Subcutaneous abdominal adipose tissue (tissue), 5 donors: Measurements from ENCODE around the gene TCL1B.
"Not testable (repeated sequence)": the region's sequence is repeated elsewhere in the genome, so short reads cannot be mapped to it uniquely, and the experiment has no call there.

Experiments used
- H3K27ac ChIP-seq: one replicate; pipeline ENCODE4 v1.7.0; 2013; ENCODE audit warnings: low read depth, mild to moderate bottlenecking, inconsistent platforms, low read length, moderate library complexity
- H3K27me3 ChIP-seq, 5 donors: one replicate each; pipeline ENCODE4 v1.7.0; 2013; ENCODE audit warnings: low read length in 5 of 5, inconsistent platforms in 1 of 5; ENCODE audit not compliant: control insufficient read depth in 5 of 5, insufficient read depth in 4 of 5
- H3K36me3 ChIP-seq, 5 donors: one replicate each; pipeline ENCODE4 v1.7.0; 2013; ENCODE audit warnings: low read length in 5 of 5; ENCODE audit not compliant: control insufficient read depth in 5 of 5, insufficient read depth in 5 of 5
- H3K4me1 ChIP-seq, 5 donors: one replicate each; pipeline ENCODE4 v1.7.0; 2013; ENCODE audit warnings: low read length in 5 of 5, mild to moderate bottlenecking in 3 of 5, moderate library complexity in 1 of 5; ENCODE audit not compliant: control insufficient read depth in 5 of 5, insufficient read depth in 5 of 5
- H3K4me3 ChIP-seq, 5 donors: one replicate each; pipeline ENCODE4 v1.7.0; 2013; ENCODE audit warnings: low read length in 5 of 5, low read depth in 1 of 5
- H3K9ac ChIP-seq, 5 donors: one replicate each; pipeline ENCODE4 v1.7.0; 2013; ENCODE audit warnings: low read length in 5 of 5, mild to moderate bottlenecking in 4 of 5, moderate library complexity in 3 of 5
- H3K9me3 ChIP-seq, 5 donors: one replicate each; pipeline ENCODE4 v1.7.0; 2013; ENCODE audit warnings: low read length in 5 of 5; ENCODE audit not compliant: control insufficient read depth in 5 of 5
- donor health status: healthy.
- donor health status: healthy.
- donor health status: healthy.
- donor health status: healthy.
- donor health status: healthy.

TCL1B gene

GRCh38 chr14:95712398-95712797, 26.2 kb downstream of the TCL1B start:
- H3K9ac ChIP-seq = no peak overlapping the region
- no peaks in the 10 kb centered on the region for H3K4me1 ChIP-seq
- H3K36me3 ChIP-seq = no peaks in the 10 kb centered on the region
- no peak overlapping the region for H3K4me3 ChIP-seq
- H3K9me3 ChIP-seq = peaks cover 0 to 4% (median 0%) of the 10 kb centered on the region in 5 donors
- H3K27ac ChIP-seq = no peak overlapping the region
- peaks cover 13 to 26% (median 16%) of the 10 kb centered on the region in 5 donors for H3K27me3 ChIP-seq

GRCh38 chr14:95713596-95714371, 27.6 kb downstream of the TCL1B start, which contains the start of gene TCL1A:
Gene TCL1A, minus strand, starts transcription at chr14:95714125. Its CDS starts 59 bp downstream, at chr14:95714066.
- Histone ChIP-seq H3K9ac (no peak within 1 kb of the TSS), H3K36me3 (no peaks in the 10 kb centered on the region), H3K27me3 (peaks cover 13 to 26% (median 16%) of the 10 kb centered on the region in 5 donors), H3K27ac (no peak within 1 kb of the TSS), H3K9me3 (peaks cover 0 to 4% (median 0%) of the 10 kb centered on the region in 5 donors), H3K4me1 (no peaks in the 10 kb centered on the region), H3K4me3 (no peak within 1 kb of the TSS)

GRCh38 chr14:95722525-95723190, 36.4 kb downstream of the TCL1B start:
- Histone ChIP-seq H3K36me3 (no peaks in the 10 kb centered on the region), H3K27ac (no peak overlapping the region), H3K9ac (no peak overlapping the region), H3K9me3 (peaks cover 3 to 27% (median 22%) of the 10 kb centered on the region in 5 donors), H3K4me3 (no peak overlapping the region), H3K4me1 (no peaks in the 10 kb centered on the region), H3K27me3 (peaks cover 0 to 14% (median 2%) of the 10 kb centered on the region in 5 donors)

DNA sequence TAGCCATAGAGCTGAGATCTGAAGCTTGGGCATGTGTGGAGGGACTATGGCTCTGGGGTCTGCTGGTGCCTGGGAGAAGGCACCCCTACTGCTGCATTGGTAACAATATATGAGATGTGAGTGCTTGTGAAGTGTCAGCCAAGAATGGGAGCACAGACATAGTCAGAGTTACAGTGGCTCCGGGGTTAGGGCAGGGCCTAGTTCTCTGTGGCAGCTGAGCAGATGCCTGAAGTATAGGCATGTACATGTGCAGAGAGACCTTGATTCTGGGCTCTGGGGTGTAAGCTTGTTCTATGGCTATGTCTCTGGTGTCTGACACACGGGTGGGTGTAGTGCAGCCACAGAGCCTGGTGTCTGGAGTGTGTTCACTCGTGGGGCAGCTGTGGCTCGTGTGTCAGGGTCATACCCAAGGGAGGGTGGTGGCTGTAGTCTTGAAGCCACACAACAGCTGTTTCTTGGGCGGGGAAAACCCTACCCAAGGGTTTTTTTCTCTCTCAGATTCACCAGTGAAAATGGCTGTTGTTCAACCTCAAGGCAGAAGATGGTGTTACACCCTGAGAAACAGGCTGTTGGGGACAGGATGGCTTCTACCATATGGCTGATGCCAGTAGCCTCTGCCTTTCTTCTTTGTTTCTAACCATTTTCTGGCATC, 39.6 kb downstream of the TCL1B start:
- peaks cover 0 to 17% (median 5%) of the 10 kb centered on the region in 5 donors for H3K27me3 ChIP-seq
- no peaks in the 10 kb centered on the region for H3K4me1 ChIP-seq
- H3K4me3 ChIP-seq = no peak overlapping the region
- no peak overlapping the region for H3K27ac ChIP-seq
- H3K36me3 ChIP-seq = no peaks in the 10 kb centered on the region
- no peak overlapping the region for H3K9ac ChIP-seq
- peaks cover 3 to 26% (median 22%) of the 10 kb centered on the region in 5 donors for H3K9me3 ChIP-seq

DNA sequence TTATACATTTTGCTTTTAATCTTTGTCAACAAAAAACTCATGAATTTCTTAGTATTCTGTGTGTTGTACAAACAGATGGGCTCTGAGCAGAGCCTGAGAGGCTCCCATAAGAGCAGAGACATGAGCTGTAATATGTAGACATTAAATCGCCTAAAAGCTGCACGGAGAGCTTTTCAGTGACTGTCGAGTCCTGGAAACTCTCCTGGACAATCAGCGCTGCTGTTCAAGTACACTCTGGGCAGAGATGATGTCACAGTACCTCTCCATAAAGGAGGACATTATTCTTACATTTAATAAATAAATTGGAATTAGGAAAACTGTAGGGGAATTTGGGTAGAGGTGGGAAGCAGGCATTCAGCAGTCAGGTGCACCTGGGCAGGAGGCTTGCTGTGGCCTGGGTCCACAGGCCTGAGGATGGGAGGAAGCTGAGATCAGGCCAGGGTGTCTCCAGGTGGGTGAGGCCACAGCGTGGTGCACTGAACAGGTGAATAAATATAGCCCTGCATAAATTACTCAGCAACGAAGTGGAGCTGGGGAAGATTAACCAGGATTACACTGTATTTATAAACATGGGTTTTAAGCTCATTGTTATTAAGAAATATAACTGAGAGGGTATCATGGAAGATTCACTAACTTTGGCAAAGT, 41.0 kb downstream of the TCL1B start:
- Histone ChIP-seq H3K9me3 (peaks cover 0 to 20% (median 16%) of the 10 kb centered on the region in 5 donors), H3K4me1 (no peaks in the 10 kb centered on the region), H3K36me3 (no peaks in the 10 kb centered on the region), H3K27me3 (peaks cover 0 to 17% (median 5%) of the 10 kb centered on the region in 5 donors), H3K9ac (no peak overlapping the region), H3K27ac (no peak overlapping the region), H3K4me3 (no peak overlapping the region)

- H3K27ac ChIP-seq, H3K9me3 ChIP-seq, H3K36me3 ChIP-seq, H3K4me3 ChIP-seq, H3K9ac ChIP-seq, H3K4me1 ChIP-seq: not testable (repeated sequence)
- H3K27me3 ChIP-seq = peaks cover 0 to 20% (median 5%) of the 10 kb centered on the region in 5 donors
Observed at GRCh38 chr14:95729402-95730028, 43.3 kb downstream of the TCL1B start.

GRCh38 chr14:95730126-95730525, 43.9 kb downstream of the TCL1B start:
- no peak overlapping the region for H3K27ac ChIP-seq
- peaks cover 0 to 18% (median 5%) of the 10 kb centered on the region in 5 donors for H3K27me3 ChIP-seq
- H3K36me3 ChIP-seq = no peaks in the 10 kb centered on the region
- H3K4me1 ChIP-seq = no peaks in the 10 kb centered on the region
- peaks cover 0 to 3% (median 0%) of the 10 kb centered on the region in 5 donors for H3K9me3 ChIP-seq
- no peak overlapping the region for H3K9ac ChIP-seq
- no peak overlapping the region for H3K4me3 ChIP-seq

- Histone ChIP-seq H3K27me3 (peaks cover 0 to 6% (median 3%) of the 10 kb centered on the region in 5 donors), H3K4me1 (no peaks in the 10 kb centered on the region), H3K36me3 (no peaks in the 10 kb centered on the region), H3K9me3 (no peaks in the 10 kb centered on the region), H3K4me3 (no peak overlapping the region), H3K9ac (no peak overlapping the region), H3K27ac (no peak overlapping the region)
Observed at GRCh38 chr14:95733212-95733611, 47.0 kb downstream of the TCL1B start.

GRCh38 chr14:95739356-95739755, 53.1 kb downstream of the TCL1B start:
- no peak overlapping the region for H3K27ac ChIP-seq
- H3K4me3 ChIP-seq = no peak overlapping the region
- peaks cover 0 to 3% (median 0%) of the 10 kb centered on the region in 5 donors for H3K27me3 ChIP-seq
- no peak overlapping the region for H3K9ac ChIP-seq
- peaks cover 0 to 6% (median 0%) of the 10 kb centered on the region in 5 donors for H3K4me1 ChIP-seq
- H3K36me3 ChIP-seq = no peaks in the 10 kb centered on the region
- H3K9me3 ChIP-seq = no peaks in the 10 kb centered on the region
